NT2/D1 (cell line): ENCODE results near the gene HIP1.

Source experiments
- SUZ12 ChIP-seq: IDR thresholded peaks from 2 replicates; pipeline ENCODE4 v1.6.1; 2011; ENCODE audit not compliant: insufficient read length, insufficient read depth; ENCODE audit errors: extremely low read depth
- YY1 ChIP-seq: IDR thresholded peaks from 2 replicates; pipeline ENCODE4 v1.6.1; 2011; ENCODE audit not compliant: insufficient read length, insufficient read depth
- ZNF274 ChIP-seq: IDR thresholded peaks from 2 replicates; pipeline ENCODE4 v1.6.1; 2011; ENCODE audit warnings: mild to moderate bottlenecking, low read depth, low read length

DNA sequence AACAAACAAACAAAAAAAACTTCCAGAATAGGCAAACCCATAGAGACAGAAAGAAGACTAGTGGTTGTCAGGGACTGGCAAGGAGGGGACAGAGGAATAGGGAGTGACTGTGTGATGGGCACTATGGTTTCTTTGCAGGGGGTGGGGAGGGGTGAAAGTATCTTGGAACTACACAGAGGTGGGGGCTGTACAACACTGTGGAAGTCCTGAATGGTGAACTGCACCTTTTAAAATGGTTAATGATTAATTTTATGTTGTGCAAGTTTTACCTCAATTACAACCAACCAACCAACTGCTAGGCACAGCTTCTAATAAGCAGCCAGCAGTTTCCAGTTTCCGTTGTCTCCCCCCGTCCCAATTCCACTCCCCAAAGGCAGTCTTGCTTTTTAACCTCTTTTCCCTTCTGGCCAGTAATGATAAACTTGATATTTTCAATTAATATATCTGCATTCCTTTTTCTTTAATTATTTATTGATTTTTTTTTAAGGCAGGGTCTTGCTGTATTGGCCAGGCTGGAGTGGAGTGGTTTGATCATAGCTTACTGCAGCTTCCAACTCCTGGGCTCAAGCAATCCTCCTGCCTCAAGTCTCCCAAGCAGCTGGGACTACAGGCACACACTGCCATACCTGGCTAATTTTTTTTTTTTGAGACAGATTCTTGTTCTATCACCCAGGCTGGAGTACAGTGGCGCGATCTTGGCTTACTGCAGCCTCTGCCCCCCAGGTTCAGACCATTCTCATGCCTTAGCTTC lies 46.8 kb downstream of the HIP1 start:
- TF ChIP-seq YY1 (no peak), ZNF274 (no peak), SUZ12 (no peak)
